Astrocyte (in vitro differentiated cells and primary cell): ENCODE data around the gene ALDH3B2.

ENCODE experiments used
- CTCF ChIP-seq: IDR thresholded peaks from 2 replicates; pipeline ENCODE4 v1.5.1; 2011; ENCODE audit warnings: low read depth, mild to moderate bottlenecking, inconsistent platforms, low read length, moderate library complexity; ENCODE audit not compliant: insufficient read depth
- EZH2 ChIP-seq: IDR thresholded peaks from 2 replicates; pipeline ENCODE4 v1.6.1; 2012; ENCODE audit warnings: mild to moderate bottlenecking, low read length, inconsistent platforms; ENCODE audit not compliant: insufficient read depth

- TF ChIP-seq CTCF (no peak), EZH2 (no peak)
Observed at GRCh38 chr11:67627812-67628624, 46.4 kb downstream of the ALDH3B2 start.
